HUDEP-2 (cell line): ENCODE data around the gene YLPM1.
"Not testable (repeated sequence)": the region's sequence is repeated elsewhere in the genome, so short reads cannot be mapped to it uniquely, and the experiment has no call there.

Source experiments
- DNase-seq, 76 experiments: peaks; one replicate each; lab custom pipeline; 2025; ENCODE audit not compliant: unreplicated experiment in 76 of 76; lab: John Stamatoyannopoulos, UW

YLPM1 gene

GRCh38 chr14:74762917-74763802 lies at the start of gene YLPM1:
Gene YLPM1 (plus strand): TSS chr14:74763316. CDS start chr14:74763490, 174 bp downstream.
- DNase-seq: peak in 75 of 76 experiments; percentile 24 to 97 (median 88)

- DNase-seq: no peak
Measured at GRCh38 chr14:74713395-74713735, 49.8 kb upstream of the YLPM1 start.

GRCh38 chr14:74720526-74720925 lies 42.6 kb upstream of the YLPM1 start:
- no peak for DNase-seq

- DNase-seq: no peak
Measured at GRCh38 chr14:74723134-74723533, 40.0 kb upstream of the YLPM1 start.

- DNase-seq: no peak
Measured at GRCh38 chr14:74732387-74732786, 30.7 kb upstream of the YLPM1 start.

GRCh38 chr14:74733221-74733620 lies 29.9 kb upstream of the YLPM1 start:
- DNase-seq: peak in 14 of 76 experiments; percentile 3 to 62 (median 23)

- DNase-seq: peak in 4 of 76 experiments; percentile 2 to 14 (median 5)
Measured at GRCh38 chr14:74735125-74735524, 28.0 kb upstream of the YLPM1 start.

- no peak for DNase-seq
Measured at GRCh38 chr14:74737753-74738325, 25.3 kb upstream of the YLPM1 start.

GRCh38 chr14:74739293-74740030 lies 23.7 kb upstream of the YLPM1 start:
- no peak for DNase-seq

- no peak for DNase-seq
Measured at GRCh38 chr14:74747237-74747636, 15.9 kb upstream of the YLPM1 start.

- DNase-seq: no peak
Measured at GRCh38 chr14:74754157-74754556, 9.0 kb upstream of the YLPM1 start.

GRCh38 chr14:74754899-74755298 lies 8.2 kb upstream of the YLPM1 start:
- no peak for DNase-seq

- no peak for DNase-seq
Measured at GRCh38 chr14:74756326-74756725, 6.8 kb upstream of the YLPM1 start.

GRCh38 chr14:74758505-74758904 lies 4.6 kb upstream of the YLPM1 start:
- not testable (repeated sequence) for DNase-seq

- DNase-seq: peak in 3 of 76 experiments; percentile 3 to 14 (median 7)
Measured at GRCh38 chr14:74763803-74764531, 851 bp downstream of the YLPM1 start.

GRCh38 chr14:74765721-74766120 lies 2.6 kb downstream of the YLPM1 start:
- DNase-seq: peak in 1 of 76 experiments; percentile 5

- peak in 44 of 76 experiments; percentile 1 to 70 (median 19) for DNase-seq
Measured at GRCh38 chr14:74771399-74771798, 8.3 kb downstream of the YLPM1 start.

- no peak for DNase-seq
Measured at GRCh38 chr14:74784634-74785033, 21.5 kb downstream of the YLPM1 start.

GRCh38 chr14:74785056-74785613 lies 22.0 kb downstream of the YLPM1 start:
- DNase-seq: no peak

GRCh38 chr14:74786796-74787315 lies 23.7 kb downstream of the YLPM1 start:
- no peak for DNase-seq
